OCI-LY3 (cell line): ENCODE data around the gene CCDC9B.

Experiments used
- CTCF ChIP-seq: fragments of 200-600, 300-600 bp; sonication (generic); IDR thresholded peaks from 2 replicates; pipeline ENCODE4 v1.5.1; 2014; ENCODE audit warnings: antibody characterized with exemption, low read length, low read depth
- EZH2phosphoT487 ChIP-seq: fragments of 200-600 bp; shearing (Covaris generic); IDR thresholded peaks from 2 replicates; pipeline ENCODE4 v1.6.1; 2018; ENCODE audit warnings: antibody characterized with exemption, mixed run types, low read depth

- TF ChIP-seq CTCF (no peak), EZH2phosphoT487 (no peak)
These were observed 12.6 kb downstream of the CCDC9B start for GRCh38 chr15:40328176-40328575.
